NCI-H1930 (cell line): ENCODE results near the gene RAX2.
"Not testable (repeated sequence)": the region's sequence is repeated elsewhere in the genome, so short reads cannot be mapped to it uniquely, and the experiment has no call there.

Experiments used
- DNase-seq, 2 experiments: peaks; one replicate each; lab custom pipeline; 2025; lab: John Stamatoyannopoulos, UW

RAX2 gene

DNA sequence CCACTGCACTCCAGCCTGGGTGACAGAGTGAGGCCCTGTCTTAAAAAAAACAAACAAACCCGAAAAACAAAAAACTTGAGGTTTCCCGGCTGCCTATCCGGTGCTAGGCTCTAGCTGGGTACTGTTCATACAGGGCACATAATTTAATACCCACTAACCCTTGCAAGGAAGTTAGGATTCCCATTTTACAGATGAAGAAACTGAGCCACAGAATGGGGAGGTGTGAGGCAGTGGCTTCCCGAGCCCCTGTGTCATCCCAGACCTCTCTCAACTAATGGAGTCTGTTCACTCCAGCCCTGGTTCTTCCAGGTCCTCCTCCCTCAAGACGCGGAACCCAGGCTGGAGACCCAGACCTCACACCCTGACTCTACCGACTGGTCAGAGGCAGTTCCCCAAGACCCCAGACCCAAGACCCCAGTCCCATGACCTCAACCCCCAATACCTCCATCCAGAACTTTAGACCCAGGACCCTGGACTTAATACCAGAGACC lies 11.1 kb downstream of the RAX2 start:
- DNase-seq, result no peak

DNA sequence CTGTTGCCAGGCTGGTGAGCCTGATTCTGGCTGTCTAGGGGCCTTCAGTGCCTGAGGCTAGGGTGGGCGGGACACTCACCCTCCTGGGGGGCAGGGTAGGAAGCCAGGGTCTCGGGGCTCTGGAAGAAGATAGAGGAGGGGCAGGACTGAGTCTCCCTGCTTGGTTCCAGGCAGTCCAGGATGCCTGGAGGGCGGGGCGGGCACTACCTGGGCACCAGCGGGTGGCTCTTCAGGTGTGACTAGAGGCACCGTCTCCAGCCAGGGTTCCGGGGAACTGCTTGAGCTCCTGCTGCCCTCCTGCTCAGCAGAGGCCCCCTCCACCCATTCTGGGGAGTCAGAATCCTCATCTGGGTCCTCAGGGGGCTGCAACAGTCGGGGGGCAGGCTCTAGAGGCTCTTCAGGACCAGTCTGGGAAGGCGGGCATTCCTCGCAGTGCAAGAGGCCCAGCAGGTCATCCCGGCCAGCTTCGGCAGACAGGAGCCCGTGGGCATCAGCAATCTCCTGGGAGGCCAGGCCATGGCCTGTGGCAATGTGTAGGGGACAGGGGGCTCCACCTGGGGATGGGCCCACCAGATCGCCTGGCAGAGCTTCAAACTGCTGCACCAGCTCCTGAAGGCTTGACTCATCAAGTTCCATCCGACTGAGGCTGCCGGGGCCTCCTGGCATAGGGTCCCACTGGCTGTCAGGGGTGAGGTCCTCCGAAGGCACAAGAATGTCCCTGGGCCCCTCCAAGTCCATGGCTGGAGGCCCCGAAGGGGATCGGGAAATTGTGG lies 12.4 kb downstream of the RAX2 start:
- no peak for DNase-seq

DNA sequence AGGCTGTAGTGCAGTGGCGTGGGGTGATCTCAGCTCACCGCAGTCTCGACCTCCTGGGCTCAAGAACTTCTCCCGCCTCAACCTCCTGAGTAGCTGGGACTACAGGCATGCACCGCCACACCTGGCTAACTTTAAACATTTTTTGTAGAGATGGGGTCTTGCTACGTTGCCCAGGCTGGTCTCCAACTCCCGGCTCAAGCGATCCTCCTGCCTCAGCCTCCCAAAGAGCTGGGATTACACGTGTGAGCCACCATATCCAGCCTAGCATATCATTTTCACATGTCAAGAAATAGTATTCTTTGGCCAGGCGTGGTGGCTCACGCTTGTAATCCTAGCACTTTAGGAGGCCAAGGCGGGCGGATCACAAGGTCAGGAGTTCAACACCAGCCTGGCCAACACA lies 13.7 kb downstream of the RAX2 start:
- not testable (repeated sequence) for DNase-seq

DNA sequence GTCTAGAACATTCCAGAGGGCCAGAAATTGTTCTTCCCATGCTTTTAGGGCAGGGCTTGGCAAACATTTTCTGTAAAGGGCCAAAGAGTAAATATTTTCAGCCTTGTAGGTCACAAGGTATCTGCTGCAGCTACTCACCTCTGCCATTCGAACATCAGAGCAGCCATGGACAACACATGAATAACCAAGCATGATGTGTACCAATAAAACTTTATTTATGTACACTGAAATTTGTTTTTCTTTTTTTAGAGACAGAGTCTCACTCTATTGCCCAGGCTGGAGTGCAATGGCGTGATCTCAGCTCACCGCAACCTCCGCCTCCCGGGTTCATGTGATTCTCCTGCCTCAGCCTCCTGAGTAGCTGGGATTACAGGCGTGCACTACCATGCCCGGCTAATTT lies 14.3 kb downstream of the RAX2 start:
- not testable (repeated sequence) for DNase-seq

DNA sequence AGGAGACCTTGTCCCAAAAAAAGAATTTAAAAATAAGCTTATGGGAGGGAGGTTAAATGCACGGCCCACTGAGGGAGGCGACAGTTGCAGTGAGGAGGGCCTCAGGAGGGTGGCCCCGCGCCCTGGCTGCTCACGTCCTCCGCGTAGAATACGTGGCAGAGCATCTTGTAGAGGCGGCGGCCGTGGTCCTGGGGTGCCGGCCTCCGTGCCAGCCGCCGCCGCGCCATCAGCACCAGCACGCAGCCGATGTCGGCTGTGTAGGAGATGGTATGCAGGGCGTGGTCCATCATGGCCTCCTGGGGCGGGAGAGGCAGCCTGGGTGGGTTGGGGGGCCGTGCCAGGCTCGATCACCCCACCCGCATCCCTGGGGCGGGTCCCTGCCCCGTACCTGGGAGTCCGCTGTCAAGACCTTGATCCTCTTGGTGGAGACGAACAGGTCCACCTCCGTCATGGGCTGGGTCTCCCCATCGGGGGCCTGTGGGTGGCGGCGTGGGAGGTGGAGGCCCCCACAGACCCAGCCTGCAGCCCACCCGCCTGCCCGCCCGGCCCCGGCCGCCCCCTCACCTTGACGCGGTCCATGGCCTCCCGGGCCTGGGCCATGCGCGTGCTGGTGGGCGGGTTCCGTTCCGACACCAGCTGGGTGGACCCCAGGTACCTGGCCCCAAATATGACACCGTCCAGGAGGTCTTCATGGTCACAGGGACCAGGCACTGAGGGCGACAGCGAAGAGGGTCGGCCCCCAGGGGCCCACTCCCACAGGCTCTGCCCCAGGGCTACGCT lies 18.2 kb downstream of the RAX2 start:
- DNase-seq, result no peak

DNA sequence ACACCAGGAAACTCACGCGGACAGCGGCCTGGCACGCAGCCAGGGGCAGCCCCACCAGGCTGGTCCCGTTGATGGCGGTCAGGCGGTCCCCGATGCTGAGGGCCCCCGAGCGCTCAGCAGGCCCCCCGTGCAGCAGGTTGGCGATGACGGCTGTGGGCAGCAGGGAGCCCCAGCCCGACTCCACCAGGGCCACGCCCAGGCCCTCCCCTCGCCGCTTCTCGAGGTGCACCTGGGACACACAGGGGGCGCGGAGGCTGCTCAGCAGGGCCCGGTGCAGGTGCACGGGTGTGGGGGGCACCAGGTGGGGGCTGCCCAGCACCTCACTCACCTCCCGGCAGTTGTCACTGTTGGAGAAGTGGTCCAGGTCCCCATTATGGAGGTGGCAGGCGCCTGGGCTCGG lies 19.5 kb downstream of the RAX2 start:
- no peak for DNase-seq

DNA sequence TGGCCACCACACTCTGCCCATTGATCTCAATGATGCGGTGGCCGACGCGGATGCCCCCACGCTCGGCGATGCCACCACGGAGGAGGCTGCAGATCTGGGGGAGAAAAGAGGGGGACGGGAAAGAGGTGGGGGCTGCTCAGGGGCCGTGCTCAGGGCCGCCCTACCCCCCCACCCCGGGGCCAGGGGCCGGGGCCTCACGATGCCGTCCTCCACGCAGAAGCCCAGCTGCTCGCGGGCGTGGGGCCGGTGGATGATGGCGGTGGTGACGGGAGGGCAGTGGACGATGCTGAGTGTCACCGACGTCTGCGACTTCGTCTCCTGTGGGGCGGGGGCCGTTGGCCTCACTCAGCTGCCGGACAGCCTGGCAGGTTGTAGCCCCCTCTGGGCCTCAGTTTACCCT lies 20.8 kb downstream of the RAX2 start:
- no peak for DNase-seq

DNA sequence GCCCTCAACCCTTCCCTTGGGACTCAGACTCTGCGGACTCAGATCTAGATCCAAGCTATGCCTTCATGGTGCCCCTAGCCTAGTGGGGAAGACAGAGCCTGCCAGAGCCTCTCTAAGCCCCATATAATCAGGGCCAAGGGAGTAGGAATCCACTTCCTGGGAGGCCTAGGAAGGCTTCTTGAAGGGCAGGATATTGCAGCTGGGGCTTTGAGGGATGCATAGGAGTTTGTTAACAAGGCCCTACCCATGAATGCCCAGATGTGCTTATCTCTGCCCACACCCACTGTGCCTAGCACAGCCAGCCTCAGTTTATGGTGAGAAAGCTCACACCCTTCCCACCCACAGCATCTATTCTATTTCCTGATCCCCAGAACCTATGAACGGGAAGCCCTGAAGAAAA lies 21.8 kb downstream of the RAX2 start:
- no peak for DNase-seq

DNA sequence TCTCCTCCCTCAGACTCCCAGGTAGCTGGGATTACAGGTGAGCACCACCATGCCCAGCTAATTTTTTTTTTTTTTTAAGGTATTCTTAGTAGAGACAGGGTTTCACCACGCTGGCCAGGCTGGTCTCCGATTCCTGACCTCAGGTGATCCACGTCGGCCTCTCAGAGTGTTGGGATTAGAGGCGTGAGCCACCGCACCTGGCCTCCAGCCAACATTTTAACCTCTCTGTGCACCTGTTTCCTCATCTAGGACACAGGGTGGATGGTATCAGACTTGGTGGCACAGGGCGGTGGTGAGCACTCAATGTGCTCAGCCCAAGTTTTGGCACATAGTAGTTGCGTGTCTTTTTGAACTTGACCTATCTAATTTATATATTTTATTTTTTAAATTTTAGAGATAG lies 23.1 kb downstream of the RAX2 start:
- DNase-seq, result no peak

DNA sequence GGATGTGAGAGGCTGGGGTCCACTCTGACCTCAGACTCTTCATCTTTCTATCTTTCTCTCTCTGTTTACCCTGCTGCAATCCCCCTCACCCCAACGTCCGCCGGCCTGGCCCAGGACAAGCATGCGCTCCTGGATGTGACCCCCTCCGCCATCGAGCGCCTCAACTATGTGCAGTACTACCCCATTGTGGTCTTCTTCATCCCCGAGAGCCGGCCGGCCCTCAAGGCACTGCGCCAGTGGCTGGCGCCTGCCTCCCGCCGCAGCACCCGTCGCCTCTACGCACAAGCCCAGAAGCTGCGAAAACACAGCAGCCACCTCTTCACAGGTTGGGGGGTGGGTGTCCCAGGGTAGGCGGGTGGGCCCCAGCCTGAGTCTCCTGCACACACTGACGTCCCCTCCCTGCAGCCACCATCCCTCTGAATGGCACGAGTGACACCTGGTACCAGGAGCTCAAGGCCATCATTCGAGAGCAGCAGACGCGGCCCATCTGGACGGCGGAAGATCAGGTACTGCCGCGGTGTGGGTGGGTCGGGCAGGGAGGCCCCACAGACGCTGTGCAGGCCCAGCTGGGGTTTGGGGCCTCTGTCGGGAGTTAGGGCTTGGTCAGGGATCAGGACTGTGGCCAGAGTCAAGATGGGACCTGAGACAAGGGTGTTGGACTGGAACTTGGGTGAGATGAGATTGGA lies 25.5 kb downstream of the RAX2 start:
- no peak for DNase-seq

DNA sequence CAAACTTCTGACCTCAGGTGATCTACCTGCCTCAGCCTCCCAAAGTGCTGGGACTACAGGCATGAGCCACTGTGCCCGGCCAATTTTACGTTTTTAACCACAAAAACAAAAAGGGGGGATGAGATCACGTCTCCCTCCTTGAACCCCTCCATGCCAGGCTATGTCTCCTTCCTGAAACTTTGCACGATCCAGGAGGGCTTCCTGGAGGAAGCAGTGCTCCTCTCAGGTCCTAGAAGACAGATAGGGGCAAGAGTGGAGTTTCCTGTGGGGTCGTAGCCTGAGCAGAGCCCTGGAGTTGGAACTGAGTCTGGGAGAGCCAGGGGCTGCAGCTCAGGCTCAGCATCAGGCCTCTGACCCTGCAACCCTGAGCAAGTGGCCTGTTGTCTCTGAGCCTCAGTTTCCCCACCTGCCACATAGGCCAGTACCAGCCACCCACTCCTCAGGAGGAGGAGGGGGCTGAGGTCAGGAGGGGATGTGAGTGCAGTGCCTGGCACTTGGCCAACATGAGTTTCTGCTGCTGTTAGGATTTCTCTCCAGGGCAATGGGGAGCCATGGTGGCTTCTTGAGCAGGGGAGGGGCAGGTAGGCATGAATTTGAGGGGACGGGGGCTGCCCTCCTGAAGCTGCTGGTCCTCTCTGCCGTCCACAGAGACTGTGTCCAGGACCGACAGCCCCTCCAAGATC lies 26.5 kb downstream of the RAX2 start:
- DNase-seq, result no peak

DNA sequence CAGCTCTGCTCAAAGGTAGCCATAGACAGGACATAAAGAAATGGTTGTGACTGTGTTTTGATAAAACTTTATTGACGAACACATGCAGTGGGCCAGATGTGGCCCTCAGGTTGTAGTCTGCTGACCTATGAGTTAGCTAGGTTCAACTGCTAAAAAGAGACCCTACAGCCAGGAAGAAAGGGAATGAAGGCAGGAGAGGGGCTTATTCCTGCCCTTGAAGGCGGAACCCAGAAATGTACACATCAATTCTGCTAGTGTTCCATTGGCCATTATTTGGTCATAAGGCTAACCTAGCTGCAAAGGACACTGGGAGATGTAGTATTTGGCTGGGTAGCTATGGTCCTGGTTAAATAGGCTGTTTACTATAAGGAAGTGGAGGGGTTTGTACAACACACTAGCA lies 28.5 kb downstream of the RAX2 start:
- DNase-seq, result no peak

DNA sequence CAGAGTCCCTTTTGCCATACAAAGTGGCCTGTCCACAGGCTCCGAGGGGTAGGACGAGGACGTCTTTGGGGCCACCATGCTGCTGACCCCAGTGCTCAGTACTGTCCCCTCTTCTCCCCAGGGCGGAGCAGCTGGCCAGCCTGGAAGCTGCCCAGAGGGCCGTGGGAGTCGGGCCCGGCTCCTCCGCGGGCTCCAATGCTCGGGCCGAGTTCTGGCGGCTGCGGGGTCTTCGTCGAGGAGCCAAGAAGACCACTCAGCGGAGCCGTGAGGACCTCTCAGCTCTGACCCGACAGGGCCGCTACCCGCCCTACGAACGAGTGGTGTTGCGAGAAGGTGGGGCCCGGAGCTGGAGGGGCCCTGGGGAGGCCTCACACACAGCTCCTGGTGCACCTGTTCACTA lies 31.6 kb downstream of the RAX2 start:
- DNase-seq, result no peak

DNA sequence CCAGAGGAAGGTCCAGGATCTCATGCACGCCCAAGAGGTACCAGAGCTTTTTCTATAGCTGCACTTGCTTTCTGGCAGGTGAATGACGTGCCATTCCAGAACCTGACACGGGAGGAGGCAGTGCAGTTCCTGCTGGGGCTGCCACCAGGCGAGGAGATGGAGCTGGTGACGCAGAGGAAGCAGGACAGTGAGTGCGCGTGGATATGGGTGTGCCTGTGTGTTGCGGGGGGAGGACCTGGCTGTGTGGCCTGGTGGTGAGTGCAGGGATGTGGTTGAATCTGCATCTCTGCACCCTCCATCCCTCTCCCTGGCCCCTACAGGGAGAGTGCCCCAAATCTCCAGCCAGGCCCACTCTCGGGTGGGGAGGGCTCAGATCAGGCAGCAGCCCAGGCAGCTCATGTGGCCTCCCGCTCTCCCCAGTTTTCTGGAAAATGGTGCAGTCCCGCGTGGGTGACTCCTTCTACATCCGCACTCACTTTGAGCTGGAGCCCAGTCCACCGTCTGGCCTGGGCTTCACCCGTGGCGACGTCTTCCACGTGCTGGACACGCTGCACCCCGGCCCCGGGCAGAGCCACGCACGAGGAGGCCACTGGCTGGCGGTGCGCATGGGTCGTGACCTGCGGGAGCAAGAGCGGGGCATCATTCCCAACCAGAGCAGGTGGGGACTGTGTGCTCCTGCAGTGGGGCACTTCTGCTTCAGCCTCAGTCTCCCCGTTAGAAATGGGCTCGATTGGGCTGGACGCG lies 33.4 kb downstream of the RAX2 start:
- no peak for DNase-seq

DNA sequence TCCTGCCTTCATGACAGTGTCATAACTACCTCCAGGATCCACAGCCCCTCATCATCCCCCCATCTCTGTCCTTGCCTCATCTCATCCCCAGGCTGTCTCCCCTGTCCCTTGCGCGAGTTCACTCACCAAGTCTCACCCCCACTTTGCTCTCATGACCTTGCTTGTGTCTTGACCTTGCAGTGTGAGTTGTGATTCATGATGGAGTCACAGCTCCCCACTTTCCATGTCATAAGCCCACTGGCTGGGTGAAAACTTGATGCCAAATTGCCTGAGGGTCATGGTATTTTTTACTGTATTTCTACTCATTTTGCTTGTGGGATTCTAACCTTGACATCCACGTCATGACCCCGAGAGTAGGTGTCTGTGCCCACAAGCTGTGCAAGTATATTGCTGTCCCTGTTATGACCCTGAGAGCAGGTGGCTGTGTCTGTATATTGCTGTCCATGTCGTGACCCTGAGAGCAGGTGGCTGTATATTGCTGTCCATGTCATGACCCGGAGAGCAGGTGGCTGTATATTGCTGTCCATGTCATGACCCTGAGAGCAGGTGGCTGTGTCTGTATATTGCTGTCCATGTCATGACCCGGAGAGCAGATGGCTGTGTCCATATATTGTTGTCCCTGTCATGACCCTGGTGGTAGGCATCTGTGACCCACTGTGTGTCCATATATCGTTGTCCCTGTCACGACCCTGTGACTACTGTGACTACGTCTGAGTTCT lies 34.4 kb downstream of the RAX2 start:
- no peak for DNase-seq

DNA sequence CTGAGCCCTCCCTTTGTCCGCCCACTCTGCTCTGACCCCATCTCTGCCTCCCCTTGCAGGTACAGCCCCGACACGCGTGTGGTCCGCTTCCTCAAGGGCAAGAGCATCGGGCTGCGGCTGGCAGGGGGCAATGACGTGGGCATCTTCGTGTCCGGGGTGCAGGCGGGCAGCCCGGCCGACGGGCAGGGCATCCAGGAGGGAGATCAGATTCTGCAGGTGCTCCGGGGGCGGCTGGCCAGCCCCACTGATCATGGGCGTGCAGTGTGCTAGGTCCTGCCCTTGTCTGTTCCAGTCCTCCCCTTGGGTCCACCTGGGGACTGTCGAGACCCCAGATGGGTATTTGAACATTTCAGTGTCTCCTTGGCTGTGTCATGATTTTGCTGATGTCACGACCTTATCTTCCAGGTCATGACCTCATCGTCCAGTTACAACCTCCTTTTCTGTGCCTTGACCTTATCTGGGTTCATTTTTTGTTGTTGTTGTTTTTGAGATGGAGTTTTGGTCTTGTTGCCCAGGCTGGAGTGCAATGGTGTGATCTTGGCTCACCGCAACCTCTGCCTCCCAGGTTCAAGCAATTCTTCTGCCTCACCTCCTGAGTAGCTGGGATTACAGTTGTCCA lies 35.8 kb downstream of the RAX2 start:
- DNase-seq, result no peak

DNA sequence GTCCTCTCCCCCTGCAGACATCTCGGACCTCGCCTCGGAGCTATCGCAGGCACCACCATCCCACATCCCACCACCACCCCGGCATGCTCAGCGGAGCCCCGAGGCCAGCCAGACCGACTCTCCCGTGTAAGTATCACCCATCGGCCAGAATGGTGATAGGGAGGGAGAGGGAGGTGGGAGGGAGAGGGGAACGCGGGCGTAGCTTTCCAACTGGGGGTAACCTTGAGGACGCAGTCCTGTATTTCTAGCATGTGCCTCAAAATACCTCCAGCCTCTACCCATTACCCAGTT lies 37.8 kb downstream of the RAX2 start:
- no peak for DNase-seq

DNA sequence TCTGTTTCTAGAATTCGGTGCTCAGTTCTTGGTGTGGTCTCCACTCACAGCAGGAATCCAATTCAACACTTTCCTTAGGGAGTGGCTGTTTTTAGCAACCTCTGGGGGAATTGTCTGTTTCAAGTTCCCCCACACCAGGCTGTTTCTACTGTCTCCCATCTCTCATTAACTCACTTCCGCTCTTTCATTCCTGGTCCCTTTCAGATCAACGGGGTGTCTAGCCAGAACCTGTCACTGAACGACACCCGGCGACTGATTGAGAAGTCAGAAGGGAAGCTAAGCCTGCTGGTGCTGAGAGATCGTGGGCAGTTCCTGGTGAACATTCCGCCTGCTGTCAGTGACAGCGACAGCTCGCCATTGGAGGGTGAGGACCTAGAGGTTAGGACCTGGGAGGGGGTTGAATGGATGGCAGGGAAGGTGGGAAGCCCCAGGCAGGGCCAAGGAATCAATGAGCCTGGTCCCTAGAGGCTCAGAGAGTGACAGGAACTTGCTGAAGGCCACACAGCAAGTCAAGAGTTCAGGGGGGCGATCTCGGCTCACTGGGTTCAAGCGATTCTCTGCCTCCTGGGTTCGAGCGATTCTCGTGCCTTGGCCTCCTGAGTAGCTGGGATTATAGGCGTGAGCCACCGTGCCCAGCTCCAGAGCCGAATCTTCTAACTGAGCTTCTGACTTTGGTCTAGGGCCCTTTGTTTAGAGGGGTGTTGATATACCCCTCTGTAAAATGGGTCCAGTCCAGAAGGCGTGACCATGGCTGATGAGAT lies 38.3 kb downstream of the RAX2 start:
- no peak for DNase-seq

DNA sequence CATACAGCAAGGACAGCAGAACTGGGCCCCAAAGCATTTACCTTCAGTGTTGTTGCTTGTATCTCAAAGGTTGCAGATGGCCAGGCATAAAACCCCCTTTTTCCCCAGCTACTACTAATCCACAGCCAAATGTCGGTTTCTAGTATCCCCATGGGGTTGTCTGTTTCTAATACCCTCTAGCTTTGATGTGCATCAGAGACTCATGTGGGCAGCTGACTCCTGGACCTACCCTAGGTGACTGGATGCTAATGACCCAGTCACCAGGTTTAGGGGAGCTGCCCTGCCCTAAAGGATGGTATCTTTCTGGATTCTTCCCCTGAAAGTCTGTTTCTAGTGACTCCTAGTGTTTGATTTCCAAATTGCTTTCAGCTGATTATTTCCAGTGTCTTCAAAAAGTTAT lies 39.9 kb downstream of the RAX2 start:
- no peak for DNase-seq

DNA sequence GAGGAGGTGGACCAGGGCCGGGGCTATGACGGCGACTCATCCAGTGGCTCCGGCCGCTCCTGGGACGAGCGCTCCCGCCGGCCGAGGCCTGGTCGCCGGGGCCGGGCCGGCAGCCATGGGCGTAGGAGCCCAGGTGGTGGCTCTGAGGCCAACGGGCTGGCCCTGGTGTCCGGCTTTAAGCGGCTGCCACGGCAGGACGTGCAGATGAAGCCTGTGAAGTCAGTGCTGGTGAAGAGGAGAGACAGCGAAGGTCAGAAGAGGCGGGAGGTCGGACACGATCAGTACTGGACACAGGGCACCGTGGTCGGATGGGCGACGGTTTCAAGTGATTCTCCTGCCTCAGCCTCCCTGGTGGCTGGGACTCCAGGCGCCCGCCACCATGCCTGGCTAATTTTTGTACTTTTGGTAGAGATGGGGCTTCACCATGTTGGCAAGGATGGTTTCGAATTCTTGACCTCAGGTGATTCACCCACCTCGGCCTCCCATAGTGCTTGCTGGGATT lies 41.5 kb downstream of the RAX2 start:
- no peak for DNase-seq
